K562 (cell line): ENCODE measurements around the gene ZNF202. TPM values are rescaled to one million over a fixed set of nuclear protein-coding genes. Genes with fewer than 3 reads are reported as not detected.

ENCODE experiments used
- BCL6 ChIP-seq: fragments of 250-450 bp; sonication (Bioruptor Pico); IDR thresholded peaks from 2 replicates; pipeline ENCODE4 v1.4.0; 2020
- CHD2 ChIP-seq: IDR thresholded peaks from 2 replicates; pipeline ENCODE4 v1.6.1; 2011; ENCODE audit warnings: low read depth, low read length
- CREB3 ChIP-seq: fragments of 450-650 bp; conservative IDR thresholded peaks from 2 replicates; pipeline ENCODE4 v1.6.1; 2016; ENCODE audit warnings: missing genetic modification characterization, low read depth, mild to moderate bottlenecking, missing compliant biosample characterization, moderate library complexity
- JUNB ChIP-seq: fragments of 450-650 bp; formaldehyde crosslinking; conservative IDR thresholded peaks from 2 replicates; pipeline ENCODE4 v1.4.0; 2020; ENCODE audit warnings: mild to moderate bottlenecking
- MIER1 ChIP-seq: fragments of 450-650 bp; IDR thresholded peaks from 2 replicates; pipeline ENCODE4 v1.6.1; 2016; ENCODE audit warnings: antibody characterized with exemption, mild to moderate bottlenecking, low read depth
- NFE2L1 ChIP-seq: fragments of 450-650 bp; IDR thresholded peaks from 2 replicates; pipeline ENCODE4 v1.6.1; 2016; ENCODE audit warnings: missing genetic modification characterization, low read depth, mild to moderate bottlenecking, missing compliant biosample characterization, moderate library complexity, borderline replicate concordance
- NKRF ChIP-seq: fragments of 450-650 bp; IDR thresholded peaks from 2 replicates; pipeline ENCODE4 v1.6.1; 2016; ENCODE audit warnings: borderline replicate concordance
- RBM25 ChIP-seq: fragments of 200-400 bp; formaldehyde crosslinking; IDR thresholded peaks from 2 replicates; pipeline ENCODE4 v1.6.1; 2018; ENCODE audit warnings: low read length, low read depth, moderate library complexity; ENCODE audit not compliant: severe bottlenecking
- SMARCE1 ChIP-seq: fragments of 450-650 bp; IDR thresholded peaks from 2 replicates; pipeline ENCODE4 v1.7.1; 2016; ENCODE audit warnings: mild to moderate bottlenecking
- SREBF1 ChIP-seq: fragments of 150-350 bp; IDR thresholded peaks from 2 replicates; pipeline ENCODE4 v1.6.1; 2014; ENCODE audit warnings: antibody characterized with exemption, low read depth, low read length, borderline replicate concordance
- UBTF ChIP-seq, 2 experiments: IDR thresholded peaks; 2 replicates each; pipeline ENCODE4 v1.6.1; 2012; ENCODE audit warnings: improper control_type of control experiment in 2 of 2, low read depth in 2 of 2, low read length in 2 of 2, borderline replicate concordance in 1 of 2
- ZNF407 ChIP-seq: fragments of 450-650 bp; IDR thresholded peaks from 2 replicates; pipeline ENCODE4 v1.6.1; 2016; ENCODE audit warnings: low read depth
- ZNF436 ChIP-seq: fragments of 250-450, 450-650 bp; sonication (Bioruptor Pico); formaldehyde crosslinking; IDR thresholded peaks from 2 replicates; pipeline ENCODE4 v1.7.0; 2020; ENCODE audit warnings: mild to moderate bottlenecking
- polyA plus RNA-seq, 8 experiments: library from polyadenylated mRNA; depleted of rRNA in 4 of 8; stranded (reverse) in 5 of 8; unstranded in 3 of 8; fragments of >200 nt; fragmentation: Nextera tagmentation in 2 of 8; fragmentation: Illumina TruSeq in 1 of 8; extraction: Ambion mirVana in 2 of 8; extraction: Trizol in 1 of 8; gene quantifications; 2 replicates each; pipeline versions ENCODE4 v1.2.1 to v1.2.3, GENCODE V29; 2011 to 2014; ENCODE audit warnings: inconsistent platforms in 1 of 8, missing spikeins in 1 of 8
- total RNA-seq, 7 experiments: library from RNA; depleted of rRNA in 6 of 7; stranded (reverse); fragments of >200 nt in 6 of 7; fragmentation: Illumina TruSeq in 2 of 7; extraction: Trizol in 2 of 7; gene quantifications; 2 replicates each; pipeline versions ENCODE4 v1.2.1 to v1.2.3, GENCODE V29; 2011 to 2021; ENCODE audit warnings: low replicate concordance in 1 of 7

ZNF202 gene
- total and polyA plus RNA-seq, 9 of the 15 experiments (the other 6 are each of a cell fraction or from before 2014, with no cell fraction given): 2.3 to 18.7 (median 12.7) TPM

GRCh38 chr11:123741159-123742030, at the start of gene ZNF202 (continued):
- TF ChIP-seq ZNF436: no peak
- TF ChIP-seq ZNF407: no peak
- no peak for TF ChIP-seq SREBF1
- no peak for TF ChIP-seq JUNB (CRISPR knock-in tag)
- no peak for TF ChIP-seq CHD2
- TF ChIP-seq NKRF: peak; percentile 99
- no peak for TF ChIP-seq CREB3 (tag)
- no peak for TF ChIP-seq SMARCE1
- no peak for TF ChIP-seq NFE2L1 (tag)
- TF ChIP-seq UBTF (IDR thresholded peaks at IDR 0.05; ENCODE audit: borderline replicate concordance in 1 of 2, low read depth in 2 of 2, low read length in 2 of 2): 0 out of 4 replicates have a peak, but pooled peaks of 1 of the 2 experiments have one; percentile 36
- TF ChIP-seq RBM25: no peak
- TF ChIP-seq MIER1: no peak
- TF ChIP-seq BCL6: no peak
